Measurements from ENCODE around the gene ZFP91.

Gene ZFP91

GRCh38 chr11:58631378-58631777 is 52.5 kb downstream of the ZFP91 start:
- no peak for DNase-seq (ENCODE audit: low read depth)

- no peak for DNase-seq (ENCODE audit: low read depth)
Measured at GRCh38 chr11:58632510-58632909, 53.6 kb downstream of the ZFP91 start.

- no peak for DNase-seq (ENCODE audit: low read depth)
Measured at GRCh38 chr11:58636587-58636986, 57.7 kb downstream of the ZFP91 start.

DNA sequence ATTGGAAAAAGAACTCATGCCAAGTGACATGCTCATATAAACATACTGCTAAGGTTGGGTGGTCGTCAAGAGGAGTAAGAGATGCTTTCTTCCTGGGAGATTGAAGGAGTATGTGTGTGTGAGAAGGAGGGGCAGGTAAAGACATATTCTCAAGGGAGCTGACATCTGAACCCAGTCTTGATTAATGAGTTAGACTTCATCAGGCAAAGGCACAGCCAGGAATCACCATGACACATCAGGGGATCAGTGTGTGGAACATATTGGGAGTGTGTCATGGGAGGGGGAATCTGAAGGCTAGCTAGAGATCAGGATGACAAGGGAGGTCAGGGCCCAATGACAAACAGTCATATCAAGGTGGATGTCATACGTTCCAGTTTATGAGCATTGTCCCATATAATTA is 58.5 kb downstream of the ZFP91 start:
- no peak for DNase-seq (ENCODE audit: low read depth)

GRCh38 chr11:58639103-58639502 is 60.2 kb downstream of the ZFP91 start:
- no peak for DNase-seq (ENCODE audit: low read depth)

DNA sequence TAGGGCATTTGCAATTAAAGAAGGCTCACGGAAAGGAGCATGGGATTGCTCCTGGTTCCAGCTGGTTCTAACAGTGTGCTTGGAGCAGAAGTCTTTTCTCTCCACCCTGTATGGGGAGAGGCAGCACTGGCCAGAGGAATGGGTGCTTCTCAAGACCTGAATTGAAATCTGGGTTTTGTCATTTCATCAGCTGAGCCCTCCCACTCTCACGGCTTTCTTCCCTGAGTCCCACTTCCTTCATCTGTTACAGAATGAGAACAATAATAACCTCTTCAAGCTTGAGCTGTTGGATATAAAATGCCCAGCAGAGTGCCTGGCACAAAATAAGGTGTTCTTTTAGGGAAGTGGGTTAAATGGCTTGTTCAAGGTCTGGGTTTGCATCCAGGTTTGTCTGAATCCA is 60.8 kb downstream of the ZFP91 start:
- no peak for DNase-seq (ENCODE audit: low read depth)

- DNase-seq (ENCODE audit: low read depth), result no peak
Measured at GRCh38 chr11:58640386-58641023, 61.6 kb downstream of the ZFP91 start.

DNA sequence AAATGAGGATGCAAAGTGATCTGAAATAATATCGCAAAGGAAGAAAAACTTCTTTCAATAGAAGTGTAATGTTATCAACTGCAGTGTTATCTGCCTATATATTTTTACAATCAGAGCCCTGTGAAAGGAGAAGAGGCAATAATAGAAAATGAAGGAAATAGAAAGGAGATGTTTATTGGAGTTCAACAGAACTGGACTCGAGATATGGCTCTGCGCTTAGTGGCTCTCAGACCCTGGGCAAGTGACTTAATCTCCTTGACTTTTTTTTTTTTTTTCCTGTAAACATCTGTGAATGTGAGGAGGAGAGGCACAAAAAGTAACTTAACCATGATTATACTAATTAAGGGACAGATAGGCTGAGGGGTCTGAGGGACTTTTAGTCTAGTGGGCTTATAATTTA is 62.5 kb downstream of the ZFP91 start:
- no peak for DNase-seq (ENCODE audit: low read depth)

- no peak for DNase-seq (ENCODE audit: low read depth)
Measured at GRCh38 chr11:58641803-58642581, 63.1 kb downstream of the ZFP91 start.

- DNase-seq (ENCODE audit: low read depth), result no peak
Measured at GRCh38 chr11:58645854-58646253, 67.0 kb downstream of the ZFP91 start.

DNA sequence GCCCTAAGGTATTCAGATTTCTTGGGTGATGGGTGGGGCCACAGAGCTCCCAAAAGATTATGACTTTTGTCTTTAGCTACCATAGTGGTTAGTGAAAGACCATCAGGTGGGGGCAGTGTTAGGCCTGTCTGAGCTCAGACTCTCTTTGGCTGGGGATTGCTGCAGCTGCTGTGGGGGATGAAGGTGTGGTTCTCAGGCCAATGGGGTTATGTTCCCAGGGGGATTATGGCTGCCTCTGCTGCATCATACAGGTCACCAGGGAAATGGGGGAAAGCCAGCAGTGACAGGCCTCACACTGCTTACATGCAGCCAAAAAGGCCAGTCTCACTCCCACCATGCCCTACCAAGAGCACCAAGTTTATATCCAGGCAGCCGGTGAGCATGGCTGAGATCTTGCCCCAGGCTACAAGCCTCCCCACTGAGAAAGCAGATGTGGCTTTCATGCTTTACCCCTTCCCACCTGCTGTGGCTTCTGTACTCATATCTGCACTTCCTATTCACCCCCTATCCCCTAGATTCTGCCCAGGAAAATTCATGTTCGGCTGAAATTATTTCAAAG is 68.4 kb downstream of the ZFP91 start:
- DNase-seq (ENCODE audit: low read depth), result no peak

DNA sequence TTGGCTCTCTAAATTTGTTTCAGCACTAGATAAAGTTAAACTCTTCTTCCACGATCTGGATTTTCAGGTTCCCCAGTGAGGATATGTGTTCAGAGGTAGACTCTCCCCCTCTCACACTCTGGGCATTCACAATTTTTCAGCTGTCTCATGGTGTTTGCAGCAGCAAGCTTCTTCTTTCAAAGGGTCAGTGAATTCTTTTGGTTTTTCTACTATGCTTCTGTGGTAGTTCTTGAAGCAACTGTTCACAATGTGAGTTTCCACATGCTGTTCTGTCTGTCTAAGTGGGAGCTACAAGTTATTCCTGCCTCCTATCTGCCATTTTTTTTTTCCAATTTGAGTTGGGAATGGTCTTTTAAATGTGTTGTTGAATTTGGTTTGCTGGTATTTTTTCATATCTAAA is 69.0 kb downstream of the ZFP91 start:
- DNase-seq (ENCODE audit: low read depth), result no peak

GRCh38 chr11:58649623-58650022 is 70.8 kb downstream of the ZFP91 start:
- DNase-seq (ENCODE audit: low read depth), result no peak

DNA sequence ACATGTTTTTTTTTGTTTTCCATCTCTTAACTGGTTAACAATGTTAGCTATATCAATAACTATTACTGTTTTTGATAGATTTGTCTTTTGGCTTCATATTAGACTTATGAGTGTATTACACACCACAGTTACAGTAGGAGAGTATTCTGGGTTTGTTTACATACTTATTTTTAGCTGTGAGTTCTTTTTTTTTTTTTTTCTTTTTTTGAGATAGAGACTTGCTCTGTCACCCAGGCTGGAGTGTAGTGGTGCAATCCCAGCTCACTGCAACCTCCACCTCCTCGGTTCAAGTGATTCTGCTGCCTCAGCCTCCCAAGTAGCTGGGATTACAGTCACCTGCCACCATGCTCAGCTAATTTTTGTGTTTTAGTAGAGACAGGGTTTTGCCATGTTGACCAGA is 71.6 kb downstream of the ZFP91 start:
- no peak for DNase-seq (ENCODE audit: low read depth)

DNA sequence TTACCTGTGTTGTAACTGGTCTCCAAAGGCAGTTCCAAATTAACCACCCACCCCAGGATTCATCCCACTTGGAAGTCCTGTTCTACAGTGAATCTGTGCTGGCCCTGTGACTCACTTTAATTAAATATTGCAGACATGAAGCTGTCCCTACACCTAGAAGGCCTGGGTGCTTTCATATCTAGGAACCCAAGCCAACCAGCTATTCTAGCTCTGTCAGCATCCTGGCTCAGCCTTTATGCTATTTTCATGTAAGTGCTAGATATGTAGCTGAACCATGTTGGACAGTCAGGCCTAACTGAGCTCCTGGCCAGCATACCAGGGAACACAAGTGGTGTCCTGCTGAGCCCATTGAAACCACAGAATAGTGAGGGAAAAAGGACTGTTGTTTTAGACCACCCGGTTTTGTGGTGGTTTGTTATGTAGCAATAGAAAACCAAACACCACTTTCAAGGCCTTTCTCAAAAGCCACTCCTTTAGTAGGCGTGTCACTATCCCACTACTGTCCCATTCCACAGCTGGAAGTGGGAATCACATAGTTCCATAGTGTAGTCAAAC is 73.9 kb downstream of the ZFP91 start:
- DNase-seq (ENCODE audit: low read depth), result no peak

DNA sequence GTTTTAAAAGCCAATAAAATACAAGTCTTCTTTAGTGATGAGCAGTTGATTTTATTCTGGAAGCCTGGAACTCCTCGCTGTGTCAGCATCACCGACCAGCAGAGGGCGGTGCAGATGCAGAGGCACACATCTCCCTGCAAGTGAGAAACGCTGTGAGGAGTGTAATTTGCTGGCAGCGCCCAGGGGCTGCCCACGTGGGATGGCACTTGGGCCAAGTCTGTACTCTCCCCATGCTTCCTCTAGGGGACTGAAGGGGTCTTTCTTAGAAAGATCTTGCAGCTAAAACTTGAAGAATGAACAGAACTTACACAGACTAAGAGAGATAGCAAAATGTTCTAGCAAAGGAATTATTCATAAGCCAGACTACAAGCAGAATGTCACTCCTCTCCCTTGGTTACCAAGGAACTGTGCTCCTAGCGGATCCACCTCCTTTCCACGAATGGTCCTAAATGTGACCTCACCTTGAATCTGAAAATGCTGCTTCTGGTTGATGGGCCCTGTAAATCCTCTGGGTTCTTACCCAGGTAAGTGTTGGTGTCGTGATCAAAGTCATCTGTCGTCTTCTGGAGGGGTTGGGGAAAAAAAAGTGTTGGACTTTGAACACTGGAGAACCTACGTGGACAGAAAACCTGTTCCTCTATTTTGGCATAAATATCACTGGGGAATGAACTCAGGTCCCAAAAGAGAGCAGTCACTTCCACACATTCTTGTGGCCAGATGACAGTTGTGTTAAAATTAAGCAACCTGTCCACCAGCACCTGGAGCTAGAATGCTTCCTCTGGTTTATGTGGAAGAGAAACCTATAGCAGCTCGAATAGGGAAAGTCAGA is 75.4 kb downstream of the ZFP91 start:
- peak; percentile 70 for DNase-seq (ENCODE audit: low read depth)

DNA sequence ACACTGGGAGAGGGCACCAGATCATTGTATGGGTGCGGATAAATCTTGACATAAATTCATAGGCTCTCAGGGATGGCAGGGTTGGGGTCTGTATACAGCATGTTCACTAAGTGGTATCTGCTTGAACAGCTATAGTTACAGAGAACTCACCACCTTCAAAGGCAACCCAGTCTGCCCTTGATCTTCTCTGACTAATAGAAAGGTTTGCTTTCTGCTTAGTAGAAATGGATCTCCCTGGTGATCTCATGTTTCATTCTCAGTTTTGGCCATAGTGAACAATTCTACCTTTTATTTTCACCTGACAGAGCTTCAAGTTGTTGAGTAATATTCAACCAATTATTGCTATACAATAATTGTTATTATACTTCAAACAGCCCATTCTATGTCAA is 76.0 kb downstream of the ZFP91 start:
- DNase-seq (ENCODE audit: low read depth), result no peak

DNA sequence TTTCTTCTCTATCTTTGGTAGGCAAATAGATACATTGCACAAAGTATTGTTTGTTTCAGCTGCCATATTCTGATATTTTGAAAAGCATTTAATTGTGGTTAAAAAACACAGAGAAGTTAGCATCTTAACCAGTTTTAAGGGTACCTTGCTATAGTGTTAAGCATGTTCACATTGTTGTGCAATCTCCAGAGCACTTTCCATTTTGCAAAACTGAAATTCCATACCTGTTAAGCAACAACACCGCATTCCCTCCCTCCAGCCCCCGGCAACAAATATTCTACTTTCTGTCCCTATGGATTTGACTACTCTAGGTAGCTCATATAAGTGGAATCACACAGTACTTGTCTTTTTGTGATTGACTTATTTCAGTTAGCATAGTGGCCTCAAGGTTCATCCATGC is 77.5 kb downstream of the ZFP91 start:
- DNase-seq (ENCODE audit: low read depth), result no peak

GRCh38 chr11:58658623-58659022 is 79.8 kb downstream of the ZFP91 start:
- DNase-seq (ENCODE audit: low read depth), result no peak

GRCh38 chr11:58659404-58659803 is 80.5 kb downstream of the ZFP91 start:
- no peak for DNase-seq (ENCODE audit: low read depth)

DNA sequence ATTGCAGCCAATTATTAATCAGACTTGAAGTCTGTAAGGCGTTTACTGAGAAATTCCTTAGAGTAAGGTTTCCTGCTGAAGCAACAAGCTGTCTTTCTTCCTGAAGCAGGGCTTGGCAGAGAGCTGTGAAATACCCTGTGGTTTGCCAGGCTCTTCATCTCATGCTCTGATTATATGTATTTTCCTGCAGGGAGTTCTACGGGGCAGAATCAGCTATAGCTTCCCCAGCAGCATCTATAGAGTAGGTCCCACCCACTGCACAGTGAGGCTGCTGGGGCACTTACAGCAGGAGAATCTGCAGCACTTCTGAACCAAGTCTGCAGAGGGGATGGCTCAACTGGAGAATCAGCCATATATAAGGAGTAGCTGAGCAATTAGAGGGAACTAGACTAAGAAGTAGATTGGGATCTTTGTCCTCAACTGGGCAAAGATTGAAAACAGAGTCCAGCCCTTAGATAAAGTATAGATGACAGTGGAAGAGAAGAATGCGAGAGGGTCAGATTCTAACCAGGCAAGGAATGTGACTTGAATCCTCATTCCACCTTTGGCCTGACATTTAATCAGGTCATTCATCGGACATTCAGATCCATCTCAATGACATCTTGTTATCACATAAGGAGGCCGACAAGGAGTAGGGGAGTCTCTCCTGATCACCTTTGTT is 81.2 kb downstream of the ZFP91 start:
- no peak for DNase-seq (ENCODE audit: low read depth)
